ENCODE data around the gene ZSCAN2. TPM values are rescaled to one million over a fixed set of nuclear protein-coding genes. Genes with fewer than 3 reads are reported as not detected.

The ZSCAN2 gene
- total RNA-seq, 1 experiment from 2014 or later, result 15.2 TPM

GRCh38 chr15:84661001-84661400, 60.2 kb downstream of the ZSCAN2 start:
- Histone ChIP-seq H3K27ac (ENCODE audit: low read depth, low read length, poor library complexity, severe bottlenecking) (no peak overlapping the region), H3K36me3 (ENCODE audit: insufficient read depth, low read length, poor library complexity, severe bottlenecking) (peaks cover 4% of the 10 kb centered on the region), H3K4me3 (ENCODE audit: low read depth, low read length, poor library complexity, severe bottlenecking) (no peak overlapping the region), H3K4me1 (ENCODE audit: insufficient read depth, low read length, poor library complexity, severe bottlenecking) (peaks cover 16% of the 10 kb centered on the region), H3K27me3 (replicated peaks; ENCODE audit: insufficient read depth, low read depth, low read length, poor library complexity) (no peaks in the 10 kb centered on the region), H3K9me3 (ENCODE audit: low read depth, low read length, poor library complexity, severe bottlenecking) (no peaks in the 10 kb centered on the region)
- POLR2A ChIA-PET (ENCODE audit: low non-redundant PET), result no interaction called here
- intact Hi-C loops (cut with micrococcal nuclease; ENCODE audit: unreplicated experiment), result no loop called here
- TF ChIP-seq EZH2 (IDR thresholded peaks at IDR 0.05; ENCODE audit: borderline replicate concordance, low read depth, low read length, poor library complexity, severe bottlenecking), result no peak
- no peak for TF ChIP-seq CTCF (conservative IDR thresholded peaks at IDR 0.05; ENCODE audit: low read depth, low read length)
- no peak for DNase-seq (ENCODE audit: low spot score)
- CTCF ChIA-PET, result no interaction called here
- BruUV-seq (replicated peaks), result no TSS peak

DNA sequence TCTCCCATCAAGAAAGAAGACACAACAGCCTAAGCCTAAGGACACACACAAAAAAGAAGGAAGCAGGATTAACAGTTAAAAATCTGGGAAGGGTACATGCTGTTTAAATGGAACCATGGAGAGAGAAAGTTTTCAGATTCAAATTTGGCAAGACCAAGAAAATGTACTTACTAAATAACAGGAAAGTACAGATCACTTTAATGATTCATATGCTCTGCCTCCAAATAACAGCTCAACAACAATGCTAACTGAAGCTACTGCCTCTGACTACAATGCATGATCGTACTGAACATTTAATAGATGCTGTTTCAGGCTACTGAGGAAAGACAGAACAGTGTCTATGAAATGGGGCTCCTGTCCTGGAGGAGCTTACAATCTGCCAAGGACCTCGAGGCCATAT, 65.6 kb downstream of the ZSCAN2 start:
- H3K36me3 ChIP-seq (ENCODE audit: insufficient read depth, low read length, poor library complexity, severe bottlenecking), result peaks cover 4% of the 10 kb centered on the region
- H3K4me1 ChIP-seq (ENCODE audit: insufficient read depth, low read length, poor library complexity, severe bottlenecking), result no peaks in the 10 kb centered on the region
- ChIA-PET CTCF (no interaction called here), POLR2A (ENCODE audit: low non-redundant PET) (no interaction called here)
- H3K27me3 ChIP-seq (replicated peaks; ENCODE audit: insufficient read depth, low read depth, low read length, poor library complexity), result no peaks in the 10 kb centered on the region
- no peak overlapping the region for H3K27ac ChIP-seq (ENCODE audit: low read depth, low read length, poor library complexity, severe bottlenecking)
- no TSS peak for BruUV-seq (replicated peaks)
- intact Hi-C loops (cut with micrococcal nuclease; ENCODE audit: unreplicated experiment), result no loop called here
- H3K9me3 ChIP-seq (ENCODE audit: low read depth, low read length, poor library complexity, severe bottlenecking), result no peaks in the 10 kb centered on the region
- no peak for DNase-seq (ENCODE audit: low spot score)
- H3K4me3 ChIP-seq (ENCODE audit: low read depth, low read length, poor library complexity, severe bottlenecking), result no peak overlapping the region
- no peak for TF ChIP-seq EZH2 (IDR thresholded peaks at IDR 0.05; ENCODE audit: borderline replicate concordance, low read depth, low read length, poor library complexity, severe bottlenecking)
- no peak for TF ChIP-seq CTCF (conservative IDR thresholded peaks at IDR 0.05; ENCODE audit: low read depth, low read length)

- TF ChIP-seq EZH2 (IDR thresholded peaks at IDR 0.05; ENCODE audit: borderline replicate concordance, low read depth, low read length, poor library complexity, severe bottlenecking) (no peak), CTCF (conservative IDR thresholded peaks at IDR 0.05; ENCODE audit: low read depth, low read length) (no peak)
- ChIA-PET CTCF (no interaction called here), POLR2A (ENCODE audit: low non-redundant PET) (no interaction called here)
- H3K4me3 ChIP-seq (ENCODE audit: low read depth, low read length, poor library complexity, severe bottlenecking), result no peak overlapping the region
- H3K36me3 ChIP-seq (ENCODE audit: insufficient read depth, low read length, poor library complexity, severe bottlenecking), result peaks cover 4% of the 10 kb centered on the region
- no peak for DNase-seq (ENCODE audit: low spot score)
- H3K27me3 ChIP-seq (replicated peaks; ENCODE audit: insufficient read depth, low read depth, low read length, poor library complexity), result no peaks in the 10 kb centered on the region
- intact Hi-C loops (cut with micrococcal nuclease; ENCODE audit: unreplicated experiment), result no loop called here
- H3K9me3 ChIP-seq (ENCODE audit: low read depth, low read length, poor library complexity, severe bottlenecking), result no peaks in the 10 kb centered on the region
- H3K4me1 ChIP-seq (ENCODE audit: insufficient read depth, low read length, poor library complexity, severe bottlenecking), result no peaks in the 10 kb centered on the region
- no TSS peak for BruUV-seq (replicated peaks)
- no peak overlapping the region for H3K27ac ChIP-seq (ENCODE audit: low read depth, low read length, poor library complexity, severe bottlenecking)
Observed at GRCh38 chr15:84668221-84668982, 67.6 kb downstream of the ZSCAN2 start.
